Naive thymus-derived CD4-positive, alpha-beta T cell (primary cell): ENCODE data around the gene SINHCAF. TPM values are rescaled to one million over a fixed set of nuclear protein-coding genes. Genes with fewer than 3 reads are reported as not detected.
A peak's percentile ranks its signal among the peaks of the same experiment; 100 is the strongest.

ENCODE experiments used
- ATAC-seq: fragments of 150-1000 bp; cut with Tn5 transposase; 2 replicates; pipeline ENCODE4 v1.10.0; 2021; ENCODE audit warnings: mild to moderate bottlenecking, moderate library complexity
- CTCF ChIA-PET: fragments of 350-600 bp; sonication (Branson Sonifier 250); formaldehyde crosslinking; loops from one replicate; lab custom pipeline; 2021; ENCODE audit warnings: antibody characterized with exemption; lab: Charles Lee
- POLR2A ChIA-PET: fragments of 350-600 bp; sonication (Branson Sonifier 250); formaldehyde crosslinking; loops from one replicate; lab custom pipeline; 2021; ENCODE audit warnings: antibody characterized with exemption, inconsistent platforms; lab: Charles Lee
- DNase-seq, 9 donors: peaks; one replicate each; pipeline versions ENCODE4 v3.0.0 to v3.0.0-alpha.2; 2020 to 2022; ENCODE audit warnings: mixed read lengths in 1 of 9
- H3K27ac ChIP-seq: one replicate; pipeline ENCODE4 v1.7.0; 2013; ENCODE audit warnings: mild to moderate bottlenecking, low read depth, low read length, moderate library complexity
- H3K27me3 ChIP-seq, 2 donors: one replicate each; pipeline ENCODE4 v1.7.0; 2013; ENCODE audit warnings: low read length in 2 of 2, mild to moderate bottlenecking in 2 of 2, moderate library complexity in 2 of 2; ENCODE audit not compliant: control insufficient read depth in 2 of 2, insufficient read depth in 2 of 2
- H3K36me3 ChIP-seq, 3 experiments: 1 replicate in 2 of 3; 2 replicates in 1 of 3; pipeline ENCODE4 v1.7.0; 2013; ENCODE audit warnings: low read length in 3 of 3, mild to moderate bottlenecking in 3 of 3, moderate library complexity in 1 of 3; ENCODE audit not compliant: insufficient read depth in 3 of 3, control insufficient read depth in 2 of 3
- H3K4me1 ChIP-seq, 2 donors: one replicate each; pipeline ENCODE4 v1.7.0; 2013; ENCODE audit warnings: low read length in 2 of 2, mild to moderate bottlenecking in 2 of 2, moderate library complexity in 1 of 2; ENCODE audit not compliant: control insufficient read depth in 2 of 2, insufficient read depth in 2 of 2
- H3K4me3 ChIP-seq: 2 replicates; pipeline ENCODE4 v1.7.0; 2013; ENCODE audit warnings: mild to moderate bottlenecking, low read length
- H3K9me3 ChIP-seq, 3 experiments: 1 replicate in 2 of 3; 2 replicates in 1 of 3; pipeline ENCODE4 v1.7.0; 2013; ENCODE audit warnings: low read length in 3 of 3; ENCODE audit not compliant: control insufficient read depth in 2 of 3
- H3K27ac Mint-ChIP-seq, 9 donors: one replicate each; pipeline ENCODE4 v1.8.0; 2020 to 2022; ENCODE audit warnings: mixed read lengths in 9 of 9, mild to moderate bottlenecking in 8 of 9, moderate library complexity in 5 of 9, inconsistent platforms in 2 of 9
- H3K27me3 Mint-ChIP-seq, 5 donors: one replicate each; pipeline ENCODE4 v1.8.0; 2021 to 2022; ENCODE audit warnings: mixed read lengths in 5 of 5, mild to moderate bottlenecking in 1 of 5
- H3K36me3 Mint-ChIP-seq, 5 donors: one replicate each; pipeline ENCODE4 v1.8.0; 2020 to 2022; ENCODE audit warnings: mixed read lengths in 5 of 5, mild to moderate bottlenecking in 3 of 5, inconsistent platforms in 1 of 5
- H3K4me1 Mint-ChIP-seq, 7 donors: one replicate each; pipeline ENCODE4 v1.8.0; 2020 to 2022; ENCODE audit warnings: mixed read lengths in 7 of 7, mild to moderate bottlenecking in 3 of 7, inconsistent platforms in 1 of 7
- H3K4me3 Mint-ChIP-seq, 10 donors: one replicate each; pipeline ENCODE4 v1.8.0; 2020 to 2022; ENCODE audit warnings: mild to moderate bottlenecking in 10 of 10, mixed read lengths in 10 of 10, moderate library complexity in 6 of 10, inconsistent platforms in 2 of 10
- H3K9me3 Mint-ChIP-seq, 11 donors: one replicate each; pipeline ENCODE4 v1.8.0; 2020 to 2022; ENCODE audit warnings: mixed read lengths in 11 of 11, mild to moderate bottlenecking in 4 of 11, inconsistent platforms in 1 of 11, moderate library complexity in 1 of 11
- intact Hi-C, 2 donors: fragments of 100-400 bp; cut with micrococcal nuclease; formaldehyde crosslinking; loops; one replicate each; pipeline ENCODE4 v1.15.1; 2023
- polyA plus RNA-seq, 2 donors: library from polyadenylated mRNA; unstranded; fragments of 300-500 nt; fragmentation: Illumina TruSeq; gene quantifications; one replicate each; pipeline ENCODE4 v1.2.3, GENCODE V29; 2021
- total RNA-seq, 6 experiments: library from RNA in 5 of 6; stranded (reverse) in 5 of 6; gene quantifications; 1 replicate in 5 of 6; 2 replicates in 1 of 6; pipeline ENCODE4 v1.2.3 and lab custom pipeline; 2021 to 2026

The SINHCAF gene
- total and polyA plus RNA-seq, 7 experiments from 2014 or later = 47.9 to 114 (median 90.8) TPM

GRCh38 chr12:31236998-31237637, 88.8 kb downstream of the SINHCAF start:
- no peaks in the 10 kb centered on the region for H3K4me1 ChIP-seq
- no peaks in the 10 kb centered on the region for H3K9me3 ChIP-seq
- Mint-ChIP-seq H3K27ac (no peak overlapping the region), H3K27me3 (peaks cover 6 to 32% (median 25%) of the 10 kb centered on the region in 5 donors), H3K4me1 (peaks cover 0 to 5% (median 2%) of the 10 kb centered on the region in 7 donors), H3K4me3 (no peak overlapping the region), H3K9me3 (no peaks in the 10 kb centered on the region), H3K36me3 (no peaks in the 10 kb centered on the region)
- H3K4me3 ChIP-seq = no peak overlapping the region
- intact Hi-C loops = no loop called here
- DNase-seq = no peak
- CTCF ChIA-PET = interaction anchor here (0.6 to 1.9 kb wide), 3 partner anchors 36 to 1063 kb away, joined by 3 to 5 read pairs (median 4); no protein-coding TSS in a partner anchor
- POLR2A ChIA-PET = no interaction called here
- no peaks in the 10 kb centered on the region for H3K36me3 ChIP-seq
- H3K27me3 ChIP-seq = no peaks in the 10 kb centered on the region
- H3K27ac ChIP-seq = no peak overlapping the region
- ATAC-seq = no peak

- peaks cover 0 to 4% (median 2%) of the 10 kb centered on the region in 11 donors for H3K9me3 Mint-ChIP-seq
- H3K27ac Mint-ChIP-seq = peak overlapping the region in 1 of 9 donors; percentile 5
- DNase-seq (no peak), ATAC-seq (no peak)
- no peaks in the 10 kb centered on the region for H3K36me3 Mint-ChIP-seq
- Histone ChIP-seq H3K4me1 (no peaks in the 10 kb centered on the region), H3K36me3 (no peaks in the 10 kb centered on the region), H3K27ac (no peak overlapping the region), H3K27me3 (no peaks in the 10 kb centered on the region), H3K4me3 (no peak overlapping the region), H3K9me3 (peaks cover 0 to 2% (median 0%) of the 10 kb centered on the region in 3 experiments)
- POLR2A ChIA-PET = no interaction called here
- CTCF ChIA-PET = no interaction called here
- no peak overlapping the region for H3K4me3 Mint-ChIP-seq
- intact Hi-C loops = no loop called here
- peaks cover 0 to 5% (median 3%) of the 10 kb centered on the region in 7 donors for H3K4me1 Mint-ChIP-seq
- peaks cover 6 to 32% (median 25%) of the 10 kb centered on the region in 5 donors for H3K27me3 Mint-ChIP-seq
Measured at GRCh38 chr12:31235868-31236395, 90.0 kb downstream of the SINHCAF start.

DNA sequence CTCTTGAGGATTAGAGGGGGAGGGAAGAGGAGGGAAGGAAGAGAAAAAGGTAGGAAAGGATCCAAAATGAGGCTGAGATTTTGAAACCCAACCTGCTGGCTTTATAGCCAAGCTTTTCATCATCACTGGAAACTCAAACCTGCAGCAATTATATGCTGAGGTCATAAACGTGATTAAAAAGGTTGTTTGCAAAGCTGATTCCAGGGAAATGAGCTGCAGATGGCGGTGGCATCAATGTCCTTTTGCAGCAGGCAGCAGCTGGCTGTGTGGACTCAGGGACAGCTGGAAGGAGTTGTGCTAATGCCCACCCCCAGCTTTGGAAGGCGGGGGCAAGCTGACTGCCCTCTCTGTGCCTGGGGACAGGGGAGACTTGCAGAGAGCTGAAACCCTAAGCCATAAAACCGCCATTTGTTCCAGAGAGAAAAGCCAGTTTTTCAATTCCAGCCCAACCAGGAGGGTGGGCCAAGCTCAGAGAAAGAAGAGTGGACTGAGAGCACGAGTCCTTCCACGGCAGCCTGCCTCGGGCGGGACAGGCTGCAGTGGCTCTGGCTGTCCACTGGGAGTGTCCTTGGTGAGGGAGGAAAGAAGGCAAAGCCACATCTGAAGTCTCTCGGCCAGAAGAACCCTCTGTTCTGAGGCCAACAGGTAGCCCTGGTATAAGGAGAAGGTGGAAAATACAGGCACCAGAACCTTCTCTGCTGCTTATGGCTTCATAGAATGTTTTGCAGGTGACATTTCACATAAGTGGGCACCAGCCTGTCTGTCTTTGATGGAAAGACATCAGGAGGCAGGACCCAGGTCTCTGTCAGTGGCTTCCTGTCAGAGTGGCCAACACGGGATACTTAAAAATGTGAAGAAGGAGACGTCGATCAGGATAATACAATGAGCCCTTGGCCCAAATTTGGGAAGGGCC, 90.7 kb downstream of the SINHCAF start:
- DNase-seq (no peak), ATAC-seq (no peak)
- no peaks in the 10 kb centered on the region for H3K36me3 ChIP-seq
- no peak overlapping the region for H3K27ac ChIP-seq
- Mint-ChIP-seq H3K27me3 (peaks cover 6 to 32% (median 25%) of the 10 kb centered on the region in 5 donors), H3K27ac (peak overlapping the region in 1 of 9 donors; percentile 5), H3K36me3 (no peaks in the 10 kb centered on the region), H3K4me3 (no peak overlapping the region), H3K4me1 (peaks cover 0 to 5% (median 3%) of the 10 kb centered on the region in 7 donors), H3K9me3 (peaks cover 0 to 5% (median 2%) of the 10 kb centered on the region in 11 donors)
- H3K4me3 ChIP-seq = no peak overlapping the region
- ChIA-PET CTCF (interaction anchor here (0.9 kb wide), 1 partner anchor 36 kb away, joined by 3 read pairs; no protein-coding TSS in a partner anchor), POLR2A (no interaction called here)
- H3K27me3 ChIP-seq = no peaks in the 10 kb centered on the region
- H3K4me1 ChIP-seq = no peaks in the 10 kb centered on the region
- peaks cover 0 to 3% (median 0%) of the 10 kb centered on the region in 3 experiments for H3K9me3 ChIP-seq
- intact Hi-C loops = no loop called here

GRCh38 chr12:31234053-31234840, 91.7 kb downstream of the SINHCAF start:
- H3K27ac ChIP-seq = no peak overlapping the region
- POLR2A ChIA-PET = no interaction called here
- H3K4me3 ChIP-seq = no peak overlapping the region
- intact Hi-C loops = no loop called here
- peaks cover 6 to 32% (median 25%) of the 10 kb centered on the region in 5 donors for H3K27me3 Mint-ChIP-seq
- peaks cover 0 to 5% (median 3%) of the 10 kb centered on the region in 7 donors for H3K4me1 Mint-ChIP-seq
- H3K9me3 Mint-ChIP-seq = peaks cover 0 to 5% (median 2%) of the 10 kb centered on the region in 11 donors
- CTCF ChIA-PET = no interaction called here
- ATAC-seq = no peak
- peaks cover 0 to 3% (median 0%) of the 10 kb centered on the region in 3 experiments for H3K9me3 ChIP-seq
- no peaks in the 10 kb centered on the region for H3K4me1 ChIP-seq
- DNase-seq = no peak
- no peak overlapping the region for H3K4me3 Mint-ChIP-seq
- no peaks in the 10 kb centered on the region for H3K36me3 ChIP-seq
- no peaks in the 10 kb centered on the region for H3K36me3 Mint-ChIP-seq
- H3K27ac Mint-ChIP-seq = no peak overlapping the region
- H3K27me3 ChIP-seq = no peaks in the 10 kb centered on the region

GRCh38 chr12:31233061-31233730, 92.8 kb downstream of the SINHCAF start:
- Histone ChIP-seq H3K4me1 (no peaks in the 10 kb centered on the region), H3K27ac (no peak overlapping the region), H3K9me3 (peaks cover 0 to 3% (median 0%) of the 10 kb centered on the region in 3 experiments), H3K4me3 (no peak overlapping the region), H3K36me3 (no peaks in the 10 kb centered on the region), H3K27me3 (no peaks in the 10 kb centered on the region)
- CTCF ChIA-PET = interaction anchor here (0.7 to 0.8 kb wide), 2 partner anchors 8 to 38 kb away, joined by 3 read pairs; no protein-coding TSS in a partner anchor
- no peak for DNase-seq
- Mint-ChIP-seq H3K4me3 (no peak overlapping the region), H3K9me3 (peaks cover 0 to 5% (median 2%) of the 10 kb centered on the region in 11 donors), H3K4me1 (peaks cover 0 to 2% (median 0%) of the 10 kb centered on the region in 7 donors), H3K27ac (no peak overlapping the region), H3K27me3 (peaks cover 0 to 27% (median 24%) of the 10 kb centered on the region in 5 donors), H3K36me3 (no peaks in the 10 kb centered on the region)
- no peak for ATAC-seq
- intact Hi-C loops = no loop called here
- POLR2A ChIA-PET = no interaction called here
